ENCODE results near the gene AGAP1.

DNA sequence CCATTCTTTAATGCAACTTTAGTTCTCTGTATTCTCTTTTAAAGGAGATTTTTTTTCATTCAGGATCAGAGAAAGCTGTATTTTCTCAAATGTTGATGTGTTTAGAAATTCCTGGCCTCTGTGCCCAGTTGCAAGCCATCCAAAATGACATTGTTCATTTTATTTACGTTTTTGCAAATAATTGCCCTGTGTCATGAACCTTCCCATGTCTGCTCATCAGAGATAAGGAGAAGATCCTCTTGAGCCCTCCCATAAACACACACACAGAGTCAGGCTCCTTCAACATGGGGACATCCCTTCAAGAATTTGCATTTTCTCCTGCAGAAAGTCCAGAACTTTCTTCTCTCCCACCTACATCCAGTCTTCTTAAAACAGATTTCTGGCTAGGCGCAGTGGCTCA is 415.5 kb downstream of the AGAP1 start:
- TF ChIP-seq, protein P1, sequence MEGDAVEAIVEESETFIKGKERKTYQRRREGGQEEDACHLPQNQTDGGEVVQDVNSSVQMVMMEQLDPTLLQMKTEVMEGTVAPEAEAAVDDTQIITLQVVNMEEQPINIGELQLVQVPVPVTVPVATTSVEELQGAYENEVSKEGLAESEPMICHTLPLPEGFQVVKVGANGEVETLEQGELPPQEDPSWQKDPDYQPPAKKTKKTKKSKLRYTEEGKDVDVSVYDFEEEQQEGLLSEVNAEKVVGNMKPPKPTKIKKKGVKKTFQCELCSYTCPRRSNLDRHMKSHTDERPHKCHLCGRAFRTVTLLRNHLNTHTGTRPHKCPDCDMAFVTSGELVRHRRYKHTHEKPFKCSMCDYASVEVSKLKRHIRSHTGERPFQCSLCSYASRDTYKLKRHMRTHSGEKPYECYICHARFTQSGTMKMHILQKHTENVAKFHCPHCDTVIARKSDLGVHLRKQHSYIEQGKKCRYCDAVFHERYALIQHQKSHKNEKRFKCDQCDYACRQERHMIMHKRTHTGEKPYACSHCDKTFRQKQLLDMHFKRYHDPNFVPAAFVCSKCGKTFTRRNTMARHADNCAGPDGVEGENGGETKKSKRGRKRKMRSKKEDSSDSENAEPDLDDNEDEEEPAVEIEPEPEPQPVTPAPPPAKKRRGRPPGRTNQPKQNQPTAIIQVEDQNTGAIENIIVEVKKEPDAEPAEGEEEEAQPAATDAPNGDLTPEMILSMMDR (IDR thresholded peaks at IDR 0.05): no peak
- TF ChIP-seq POLR2AphosphoS5 (IDR thresholded peaks at IDR 0.05): no peak
- no peak for TF ChIP-seq POLR2A (IDR thresholded peaks at IDR 0.05)
